ENCODE data around the gene KIAA0232.

The KIAA0232 gene

DNA sequence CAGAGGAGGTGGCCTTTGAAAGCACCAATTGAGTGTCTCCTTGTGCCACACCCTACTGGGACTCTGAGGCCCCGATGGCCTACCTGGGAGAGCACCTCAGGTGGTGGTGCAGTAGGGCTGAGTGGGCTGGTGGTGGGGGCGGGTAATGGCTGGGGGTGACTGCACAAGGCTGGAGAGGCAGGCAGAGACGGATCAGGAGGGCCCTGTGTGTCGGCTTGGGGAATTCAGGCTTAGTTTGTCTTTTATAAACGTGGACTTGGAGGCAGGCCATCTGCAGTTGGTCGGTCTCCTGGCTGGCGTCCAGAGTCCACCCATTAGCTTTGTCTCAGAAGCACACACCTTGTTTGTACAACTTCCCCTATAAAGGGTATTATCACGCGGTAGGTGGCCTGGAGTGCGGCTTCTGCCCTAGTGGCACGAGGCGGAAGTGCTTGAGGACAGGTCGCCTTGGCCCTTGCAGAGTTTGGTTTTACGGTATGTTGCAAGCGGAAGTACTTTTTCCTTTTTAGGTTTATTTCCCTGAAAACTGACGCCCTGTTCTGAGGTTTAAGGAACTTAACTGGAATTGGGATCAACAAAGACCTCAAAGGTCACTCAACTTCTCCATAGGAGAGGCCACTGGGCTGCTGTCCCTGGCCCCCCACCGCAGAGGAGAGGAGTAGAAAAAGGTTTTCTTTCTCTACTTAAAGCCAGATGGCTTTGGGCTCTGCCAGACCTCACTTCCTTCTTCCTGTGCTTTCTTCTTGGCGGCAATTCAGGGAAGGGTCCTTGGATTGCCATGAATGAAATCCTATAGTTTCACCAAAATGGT, 135.1 kb downstream of the KIAA0232 start:
- DNase-seq (ENCODE audit: low spot score) = peak; percentile 64

DNA sequence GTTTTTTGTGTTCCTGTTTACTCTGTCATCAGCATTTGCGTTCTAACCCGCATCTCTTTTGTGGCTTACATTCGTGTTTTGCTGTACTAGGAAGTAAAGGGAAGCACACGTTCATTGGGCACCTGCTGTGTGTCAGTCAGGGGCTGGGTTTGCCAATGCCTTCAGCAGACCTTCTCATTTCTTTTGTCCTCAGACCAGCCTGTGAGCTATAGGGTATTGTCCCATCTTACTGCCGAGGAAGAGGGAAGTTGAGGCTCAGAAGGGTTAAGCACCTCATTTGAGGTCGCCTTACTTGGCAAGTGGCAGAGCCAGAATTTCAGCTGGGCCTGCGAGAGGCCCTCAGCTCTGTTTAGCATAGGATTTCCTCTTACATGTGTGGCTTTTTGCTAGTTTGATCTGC, 135.8 kb downstream of the KIAA0232 start:
- no peak for DNase-seq (ENCODE audit: low spot score)

DNA sequence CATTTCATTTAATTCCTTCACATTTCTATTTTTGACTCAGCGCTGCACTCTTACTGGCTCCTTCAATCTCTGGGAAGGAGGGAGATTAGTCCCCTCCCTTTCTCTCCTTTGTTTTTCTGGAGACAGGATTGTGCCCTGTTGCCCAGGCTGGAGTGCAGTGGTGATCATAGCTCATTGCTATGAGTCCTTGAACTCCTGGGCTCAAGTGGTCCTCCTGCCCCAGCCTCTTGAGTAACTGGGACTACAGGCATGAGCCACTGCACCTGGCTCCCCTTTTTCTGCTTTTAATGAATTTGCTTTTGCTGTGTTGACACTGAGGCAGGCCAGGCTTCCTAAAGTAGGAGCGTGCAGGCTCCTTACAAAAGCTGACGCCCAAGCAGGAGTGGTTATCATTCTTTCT, 137.6 kb downstream of the KIAA0232 start:
- DNase-seq (ENCODE audit: low spot score) = no peak

DNA sequence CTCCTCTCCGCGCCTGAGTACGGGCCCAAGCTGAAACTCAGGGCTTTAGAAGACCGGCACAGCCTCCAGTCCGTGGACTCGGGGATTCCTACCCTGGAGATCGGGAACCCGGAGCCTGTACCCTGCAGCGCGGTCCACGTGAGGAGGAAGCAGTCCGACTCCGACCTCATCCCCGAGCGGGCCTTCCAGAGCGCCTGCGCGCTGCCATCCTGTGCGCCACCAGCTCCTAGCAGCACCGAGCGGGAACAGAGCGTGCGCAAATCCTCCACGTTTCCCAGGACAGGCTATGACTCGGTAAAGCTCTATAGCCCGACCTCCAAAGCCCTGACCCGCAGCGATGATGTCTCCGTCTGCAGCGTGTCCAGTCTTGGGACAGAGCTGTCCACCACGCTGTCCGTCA, 141.0 kb downstream of the KIAA0232 start:
- DNase-seq (ENCODE audit: low spot score) = no peak

DNA sequence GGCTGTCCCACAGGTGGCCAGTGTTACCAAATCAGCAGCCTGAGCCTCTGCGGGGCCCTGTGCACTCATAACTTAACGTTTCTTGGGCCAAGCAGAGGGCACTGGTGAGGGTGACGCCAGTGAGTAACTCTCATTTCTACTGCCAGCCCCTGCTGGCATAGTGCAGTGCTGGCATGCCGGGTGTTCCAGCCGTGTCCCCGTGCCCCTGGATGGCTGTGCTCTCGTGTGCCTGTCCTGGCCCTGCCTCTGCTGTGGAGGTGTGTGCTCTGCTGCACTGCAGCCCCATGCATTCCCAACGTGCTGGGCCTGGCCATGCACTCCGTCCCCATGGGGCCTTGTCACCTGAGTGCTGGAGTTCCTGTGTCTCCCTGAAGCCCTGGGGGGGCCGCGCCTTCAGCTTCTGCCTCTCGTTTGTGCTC, 141.8 kb downstream of the KIAA0232 start:
- DNase-seq (ENCODE audit: low spot score) = no peak

DNA sequence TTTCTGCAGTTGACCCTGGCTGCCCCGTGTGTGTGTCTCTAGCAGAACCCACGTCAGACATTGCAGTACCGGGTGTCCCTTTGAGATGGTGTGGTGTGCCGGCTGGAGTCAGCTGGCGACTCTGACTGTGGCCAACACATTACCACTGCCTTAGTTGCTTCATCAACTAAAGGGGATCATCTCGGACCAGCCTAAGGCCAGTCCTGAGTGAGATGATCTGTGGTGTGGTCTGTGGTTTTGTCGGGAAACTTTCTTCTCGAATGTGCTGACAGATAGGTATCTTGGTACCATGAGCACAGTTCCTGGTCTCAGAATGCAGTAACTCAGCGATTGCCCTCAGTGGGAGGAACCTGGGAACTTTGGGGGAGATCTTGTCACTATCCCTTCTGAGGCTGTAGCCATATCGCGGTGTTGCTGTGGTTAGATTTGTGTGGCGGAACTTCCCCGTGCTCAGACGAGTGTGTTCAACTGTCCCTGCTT, 142.9 kb downstream of the KIAA0232 start:
- no peak for DNase-seq (ENCODE audit: low spot score)

DNA sequence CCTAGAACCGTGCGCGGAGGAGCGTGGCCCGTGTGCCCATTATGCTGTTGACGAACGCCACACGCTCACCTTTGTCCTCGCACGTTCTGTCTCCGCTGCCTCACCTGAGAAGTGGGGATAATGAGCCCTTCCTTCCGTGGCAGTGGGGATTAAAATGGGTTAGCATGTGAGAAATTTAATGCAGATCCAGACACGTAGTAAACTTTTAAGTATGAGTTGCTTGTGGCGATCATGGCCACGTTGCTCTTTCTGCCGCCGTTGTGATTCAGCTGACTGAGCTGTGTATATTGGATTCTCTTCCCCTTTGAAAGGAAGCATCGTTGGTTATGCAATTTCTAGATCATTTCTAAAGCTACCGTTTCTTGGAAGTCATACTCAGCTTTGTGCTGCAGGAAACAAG, 143.6 kb downstream of the KIAA0232 start:
- no peak for DNase-seq (ENCODE audit: low spot score)

DNA sequence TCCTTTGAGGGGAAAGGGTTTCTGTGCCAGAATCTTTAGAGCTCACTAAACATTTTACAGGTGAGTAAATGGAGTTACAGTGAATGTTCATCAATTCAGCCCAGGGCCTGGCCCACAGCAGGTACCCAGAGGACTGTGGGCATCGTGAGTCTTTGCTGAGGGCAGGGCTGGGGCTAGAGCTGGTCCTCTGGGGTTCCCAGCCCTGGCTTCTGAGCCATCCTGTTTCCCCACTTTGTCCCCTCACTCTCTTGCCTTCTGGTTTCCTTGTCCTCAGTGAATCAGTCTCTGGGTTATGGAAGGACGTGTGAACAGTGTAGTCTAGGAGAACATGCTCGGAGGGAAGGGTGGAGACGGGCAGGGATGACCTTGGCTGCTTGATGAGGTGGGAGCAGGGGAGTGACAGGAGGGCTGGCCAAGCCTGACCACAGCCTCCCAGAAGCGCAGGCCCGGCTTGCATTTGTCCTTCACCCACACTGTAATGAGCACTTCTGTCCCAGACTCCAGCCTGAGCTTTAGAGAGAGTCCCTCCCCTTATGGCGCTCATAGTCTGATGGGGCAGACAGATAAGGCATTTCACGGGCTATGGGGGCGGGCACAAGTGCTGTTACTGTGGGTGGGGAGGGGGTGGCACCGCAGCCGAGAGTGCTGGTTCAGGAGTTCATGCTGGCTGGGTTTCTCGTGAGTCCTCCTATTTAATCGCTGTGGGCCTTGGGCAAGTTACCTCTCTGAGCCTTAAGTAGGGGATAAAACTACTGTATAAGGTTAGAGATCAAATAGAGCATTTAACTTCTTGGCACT, 144.4 kb downstream of the KIAA0232 start:
- DNase-seq (ENCODE audit: low spot score) = no peak

DNA sequence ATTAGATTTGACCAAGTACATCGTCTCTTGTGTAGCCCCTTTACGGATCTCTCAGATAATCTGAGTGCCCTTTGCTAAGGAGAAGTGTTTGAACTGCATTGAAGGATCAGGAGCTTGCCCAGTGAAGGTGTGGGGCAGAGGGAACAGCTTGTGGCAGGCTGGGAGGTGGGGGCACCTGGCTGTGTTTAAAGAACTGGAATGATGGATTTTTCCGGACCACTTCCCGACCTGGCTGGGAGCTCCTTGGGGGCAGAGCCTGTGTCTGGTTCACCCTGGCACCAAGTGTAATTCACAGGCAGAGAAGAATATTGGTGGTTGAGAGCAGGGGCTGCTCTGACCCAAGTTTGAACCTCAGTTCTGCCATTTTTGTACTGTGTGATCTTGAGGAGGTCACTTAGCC, 145.6 kb downstream of the KIAA0232 start:
- DNase-seq (ENCODE audit: low spot score) = no peak

DNA sequence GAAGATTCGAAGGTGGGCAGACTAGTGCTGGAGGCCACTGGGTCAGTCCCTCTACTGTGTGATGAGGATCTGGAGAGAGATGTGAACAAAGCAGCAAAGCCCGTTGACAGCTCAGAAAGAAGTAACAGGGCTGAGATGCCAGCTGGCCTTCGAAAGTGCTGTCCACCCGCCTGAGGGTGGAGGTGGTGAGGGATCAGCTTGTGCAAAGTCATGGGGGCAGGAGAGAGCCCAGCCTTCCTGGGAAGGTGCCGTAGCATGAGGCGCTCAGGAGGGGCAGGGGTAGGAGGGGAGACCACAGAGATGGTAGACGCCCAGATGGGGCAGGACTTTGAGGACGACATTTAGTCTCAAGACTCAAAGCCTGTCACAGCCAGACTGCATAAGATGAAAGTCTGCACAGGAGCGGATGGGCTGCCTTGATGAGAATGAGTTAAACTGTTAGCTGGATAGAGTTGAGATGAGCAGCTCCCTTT, 146.8 kb downstream of the KIAA0232 start:
- no peak for DNase-seq (ENCODE audit: low spot score)

DNA sequence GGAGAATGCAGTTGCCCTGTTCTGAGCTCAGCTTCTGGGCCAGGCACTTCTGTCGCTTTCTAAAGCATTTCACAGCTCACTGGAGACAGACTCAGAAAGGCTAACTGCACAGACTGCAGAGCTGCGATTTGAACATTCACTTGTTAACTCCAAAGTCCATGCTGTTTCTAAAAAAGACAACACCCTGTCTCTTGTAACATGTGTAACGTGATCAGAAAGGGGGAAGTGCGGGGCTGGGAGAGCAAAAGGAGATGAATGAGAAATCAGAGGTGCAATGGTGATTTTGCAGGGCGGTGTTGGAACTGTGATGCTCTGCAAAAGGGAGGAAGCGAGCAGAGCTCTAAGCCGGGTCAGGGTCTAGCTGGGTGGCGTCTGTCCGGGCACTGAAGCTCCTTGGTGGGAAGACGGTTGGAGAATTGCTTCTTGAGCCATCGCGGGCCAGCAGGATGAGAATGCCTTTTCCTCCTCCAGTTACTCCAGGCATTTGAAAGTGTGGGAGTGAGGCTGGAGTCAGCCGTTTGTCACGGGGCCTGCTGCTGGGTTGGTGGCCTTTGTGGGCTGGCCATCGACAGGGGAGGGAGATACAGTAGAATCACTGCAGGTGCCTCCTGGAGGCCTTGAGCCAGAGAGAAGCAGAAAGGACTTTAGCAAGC, 147.4 kb downstream of the KIAA0232 start:
- DNase-seq (ENCODE audit: low spot score) = no peak

DNA sequence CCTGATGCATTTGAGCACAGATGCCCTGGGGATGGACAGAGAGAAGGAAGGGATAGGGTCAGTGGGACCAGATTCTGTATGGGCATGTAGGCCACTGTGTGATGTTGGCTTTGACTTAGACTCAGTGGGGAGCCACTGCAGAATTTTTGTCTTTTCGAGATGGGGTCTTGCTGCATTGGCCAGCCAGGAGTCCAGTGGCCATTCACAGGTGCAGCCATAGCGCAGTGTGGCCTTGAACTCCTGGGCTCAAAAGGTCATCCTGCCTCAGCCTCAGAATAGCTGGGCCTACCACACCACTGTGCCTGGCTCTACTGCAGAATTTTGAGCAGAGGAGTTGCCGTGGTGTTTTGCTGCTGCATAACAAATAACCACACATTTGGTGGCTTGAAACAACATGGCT, 149.9 kb downstream of the KIAA0232 start:
- DNase-seq (ENCODE audit: low spot score) = no peak

DNA sequence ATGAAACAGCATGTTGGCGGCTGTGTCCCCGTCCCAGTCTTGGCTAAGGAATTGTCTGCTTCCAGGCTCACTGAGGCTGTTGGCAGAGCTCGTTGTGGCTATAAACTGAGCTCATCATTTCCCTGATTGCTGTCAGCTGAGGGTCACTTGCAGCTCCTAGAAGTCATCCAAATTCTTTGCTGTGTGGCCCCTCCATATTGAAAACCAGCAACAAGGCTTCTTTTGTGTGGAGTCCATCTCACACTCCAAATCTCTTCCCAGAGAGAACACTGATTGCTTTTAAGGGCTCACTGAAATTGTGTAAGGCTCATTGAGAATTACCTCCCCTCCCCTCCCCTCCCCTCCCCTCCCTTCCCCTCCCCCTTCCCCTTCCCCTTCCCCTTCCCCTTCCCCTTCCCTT, 150.4 kb downstream of the KIAA0232 start:
- DNase-seq (ENCODE audit: low spot score) = no peak

Data from pons (tissue), 1 donor.